ENCODE results near the gene CFAP73. TPM values are rescaled to one million over a fixed set of nuclear protein-coding genes. Genes with fewer than 3 reads are reported as not detected.

The CFAP73 gene
- total and polyA plus RNA-seq, 2 experiments from 2014 or later, result 0.50 to 0.59 TPM

DNA sequence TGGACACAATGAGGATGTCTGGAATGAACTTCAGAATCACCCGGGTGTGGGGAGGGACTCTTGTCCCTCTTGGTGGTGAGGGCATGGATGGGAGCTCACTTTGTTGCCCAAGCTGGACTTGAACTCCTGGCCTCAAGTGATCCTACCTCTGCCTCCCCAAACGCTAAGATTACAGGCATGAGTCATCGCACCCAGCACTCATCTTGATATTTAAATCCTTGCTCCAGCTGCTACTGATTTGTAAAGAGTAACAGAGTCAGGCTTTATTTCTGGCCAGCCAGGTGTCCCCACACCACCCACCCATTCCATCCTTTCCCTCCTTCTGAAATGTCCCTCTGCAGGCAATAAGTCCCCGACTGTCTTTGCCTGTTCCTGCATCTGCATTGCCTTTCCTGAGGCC, 30.8 kb downstream of the CFAP73 start (continued):
- no peak for TF ChIP-seq EZH2 (IDR thresholded peaks at IDR 0.05; ENCODE audit: low read depth, unreplicated experiment)
- no peak for TF ChIP-seq ZNF114 (CRISPR knock-in tag; IDR thresholded peaks at IDR 0.05)
- TF ChIP-seq POLR2AphosphoS5 (IDR thresholded peaks at IDR 0.05; ENCODE audit: low read depth), result no peak
- no peak for TF ChIP-seq STAT1 (IDR thresholded peaks at IDR 0.05; ENCODE audit: unreplicated experiment)
- TF ChIP-seq, protein P1, sequence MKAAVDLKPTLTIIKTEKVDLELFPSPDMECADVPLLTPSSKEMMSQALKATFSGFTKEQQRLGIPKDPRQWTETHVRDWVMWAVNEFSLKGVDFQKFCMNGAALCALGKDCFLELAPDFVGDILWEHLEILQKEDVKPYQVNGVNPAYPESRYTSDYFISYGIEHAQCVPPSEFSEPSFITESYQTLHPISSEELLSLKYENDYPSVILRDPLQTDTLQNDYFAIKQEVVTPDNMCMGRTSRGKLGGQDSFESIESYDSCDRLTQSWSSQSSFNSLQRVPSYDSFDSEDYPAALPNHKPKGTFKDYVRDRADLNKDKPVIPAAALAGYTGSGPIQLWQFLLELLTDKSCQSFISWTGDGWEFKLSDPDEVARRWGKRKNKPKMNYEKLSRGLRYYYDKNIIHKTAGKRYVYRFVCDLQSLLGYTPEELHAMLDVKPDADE (IDR thresholded peaks at IDR 0.05), result no peak
- TF ChIP-seq ZNF331 (CRISPR knock-in tag; IDR thresholded peaks at IDR 0.05; ENCODE audit: low read depth), result no peak
- no peak for TF ChIP-seq EZH2phosphoT487 (IDR thresholded peaks at IDR 0.05; ENCODE audit: unreplicated experiment)

DNA sequence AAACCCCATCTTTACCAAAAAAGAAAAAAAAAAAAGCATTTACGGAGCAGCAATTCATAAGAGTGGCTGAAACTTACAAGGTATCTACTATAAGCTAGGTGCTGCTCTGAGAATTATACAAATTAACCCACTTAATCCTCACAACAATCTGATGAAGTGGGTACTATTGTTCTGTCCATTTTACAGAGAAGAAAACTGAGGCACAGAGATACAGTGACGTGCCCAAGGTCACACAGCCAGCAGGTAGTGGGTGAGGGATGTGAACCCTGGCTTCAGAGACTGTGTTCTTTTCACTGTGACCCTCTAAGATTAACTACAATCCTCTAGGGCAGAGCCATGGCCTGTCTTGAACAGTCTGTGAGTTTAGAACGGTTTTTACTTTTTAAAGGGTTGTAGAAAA, 32.5 kb downstream of the CFAP73 start:
- no peak overlapping the region for H3K27ac Mint-ChIP-seq
- TF ChIP-seq JUNB (IDR thresholded peaks at IDR 0.05; ENCODE audit: unreplicated experiment) (no peak), ZNF331 (CRISPR knock-in tag; IDR thresholded peaks at IDR 0.05; ENCODE audit: low read depth) (no peak), STAT1 (IDR thresholded peaks at IDR 0.05; ENCODE audit: unreplicated experiment) (no peak), NANOG (IDR thresholded peaks at IDR 0.05; ENCODE audit: borderline replicate concordance) (no peak), POLR2AphosphoS5 (IDR thresholded peaks at IDR 0.05; ENCODE audit: low read depth) (no peak), ZNF114 (CRISPR knock-in tag; IDR thresholded peaks at IDR 0.05) (no peak), CREB1 (CRISPR knock-in tag; IDR thresholded peaks at IDR 0.05; ENCODE audit: low read depth) (no peak), EZH2phosphoT487 (IDR thresholded peaks at IDR 0.05; ENCODE audit: unreplicated experiment) (no peak)
- TF ChIP-seq, protein P2, sequence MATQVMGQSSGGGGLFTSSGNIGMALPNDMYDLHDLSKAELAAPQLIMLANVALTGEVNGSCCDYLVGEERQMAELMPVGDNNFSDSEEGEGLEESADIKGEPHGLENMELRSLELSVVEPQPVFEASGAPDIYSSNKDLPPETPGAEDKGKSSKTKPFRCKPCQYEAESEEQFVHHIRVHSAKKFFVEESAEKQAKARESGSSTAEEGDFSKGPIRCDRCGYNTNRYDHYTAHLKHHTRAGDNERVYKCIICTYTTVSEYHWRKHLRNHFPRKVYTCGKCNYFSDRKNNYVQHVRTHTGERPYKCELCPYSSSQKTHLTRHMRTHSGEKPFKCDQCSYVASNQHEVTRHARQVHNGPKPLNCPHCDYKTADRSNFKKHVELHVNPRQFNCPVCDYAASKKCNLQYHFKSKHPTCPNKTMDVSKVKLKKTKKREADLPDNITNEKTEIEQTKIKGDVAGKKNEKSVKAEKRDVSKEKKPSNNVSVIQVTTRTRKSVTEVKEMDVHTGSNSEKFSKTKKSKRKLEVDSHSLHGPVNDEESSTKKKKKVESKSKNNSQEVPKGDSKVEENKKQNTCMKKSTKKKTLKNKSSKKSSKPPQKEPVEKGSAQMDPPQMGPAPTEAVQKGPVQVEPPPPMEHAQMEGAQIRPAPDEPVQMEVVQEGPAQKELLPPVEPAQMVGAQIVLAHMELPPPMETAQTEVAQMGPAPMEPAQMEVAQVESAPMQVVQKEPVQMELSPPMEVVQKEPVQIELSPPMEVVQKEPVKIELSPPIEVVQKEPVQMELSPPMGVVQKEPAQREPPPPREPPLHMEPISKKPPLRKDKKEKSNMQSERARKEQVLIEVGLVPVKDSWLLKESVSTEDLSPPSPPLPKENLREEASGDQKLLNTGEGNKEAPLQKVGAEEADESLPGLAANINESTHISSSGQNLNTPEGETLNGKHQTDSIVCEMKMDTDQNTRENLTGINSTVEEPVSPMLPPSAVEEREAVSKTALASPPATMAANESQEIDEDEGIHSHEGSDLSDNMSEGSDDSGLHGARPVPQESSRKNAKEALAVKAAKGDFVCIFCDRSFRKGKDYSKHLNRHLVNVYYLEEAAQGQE (IDR thresholded peaks at IDR 0.05; ENCODE audit: unreplicated experiment), result no peak
- TF ChIP-seq, protein P3, sequence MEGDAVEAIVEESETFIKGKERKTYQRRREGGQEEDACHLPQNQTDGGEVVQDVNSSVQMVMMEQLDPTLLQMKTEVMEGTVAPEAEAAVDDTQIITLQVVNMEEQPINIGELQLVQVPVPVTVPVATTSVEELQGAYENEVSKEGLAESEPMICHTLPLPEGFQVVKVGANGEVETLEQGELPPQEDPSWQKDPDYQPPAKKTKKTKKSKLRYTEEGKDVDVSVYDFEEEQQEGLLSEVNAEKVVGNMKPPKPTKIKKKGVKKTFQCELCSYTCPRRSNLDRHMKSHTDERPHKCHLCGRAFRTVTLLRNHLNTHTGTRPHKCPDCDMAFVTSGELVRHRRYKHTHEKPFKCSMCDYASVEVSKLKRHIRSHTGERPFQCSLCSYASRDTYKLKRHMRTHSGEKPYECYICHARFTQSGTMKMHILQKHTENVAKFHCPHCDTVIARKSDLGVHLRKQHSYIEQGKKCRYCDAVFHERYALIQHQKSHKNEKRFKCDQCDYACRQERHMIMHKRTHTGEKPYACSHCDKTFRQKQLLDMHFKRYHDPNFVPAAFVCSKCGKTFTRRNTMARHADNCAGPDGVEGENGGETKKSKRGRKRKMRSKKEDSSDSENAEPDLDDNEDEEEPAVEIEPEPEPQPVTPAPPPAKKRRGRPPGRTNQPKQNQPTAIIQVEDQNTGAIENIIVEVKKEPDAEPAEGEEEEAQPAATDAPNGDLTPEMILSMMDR (conservative IDR thresholded peaks at IDR 0.05; ENCODE audit: low read depth in 2 of 2), result no peak
- TF ChIP-seq, protein P1 (IDR thresholded peaks at IDR 0.05), result no peak

More for the DNA sequence above, 32.5 kb downstream of the CFAP73 start:
- Histone ChIP-seq H3K9me2 (ENCODE audit: insufficient read depth) (no peaks in the 10 kb centered on the region), H3K4me1 (ENCODE audit: insufficient read depth) (peaks cover 4% of the 10 kb centered on the region; the same call in 1 of the 2 replicates), H3K4me3 (no peak overlapping the region), H3K79me2 (replicated peaks; ENCODE audit: insufficient read depth) (peaks cover 40% of the 10 kb centered on the region), H3F3A (replicated peaks; ENCODE audit: low read depth) (peaks cover 3% of the 10 kb centered on the region; the same call in 1 of the 2 replicates), H3K27me3 (ENCODE audit: insufficient read depth) (no peaks in the 10 kb centered on the region), H3K36me3 (ENCODE audit: insufficient read depth) (peaks cover 14% of the 10 kb centered on the region; the same call in 1 of the 2 replicates), H3K27ac (ENCODE audit: low read depth) (no peak overlapping the region), H4K20me1 (replicated peaks; ENCODE audit: insufficient read depth) (peaks cover 30% of the 10 kb centered on the region), H2AFZ (no peak overlapping the region), H3K4me2 (no peak overlapping the region)
- no peak for ATAC-seq
- peaks cover 57% of the 10 kb centered on the region for H3K36me3 Mint-ChIP-seq (ENCODE audit: low read depth)
- H3K4me1 Mint-ChIP-seq, result peaks cover 10% of the 10 kb centered on the region
- H3K4me3 Mint-ChIP-seq, result no peak overlapping the region
- peaks cover 6% of the 10 kb centered on the region for H3K27me3 Mint-ChIP-seq (ENCODE audit: insufficient read depth, low read depth, poor library complexity)
- no peaks in the 10 kb centered on the region for H3K9me3 Mint-ChIP-seq
- DNase-seq (ENCODE audit: low spot score), result no peak
